T-helper 1 cell treated with Interleukin-12 subunit alpha and Interleukin-12 subunit beta and Interleukin-4 antibody, amounts not matched to agents 30 μg/mL and 1 μg/mL, for 36 hours (primary cell): ENCODE results near the gene NFKBIA.
"Not testable (repeated sequence)": the region's sequence is repeated elsewhere in the genome, so short reads cannot be mapped to it uniquely, and the experiment has no call there.

Source experiments
- H3K27ac Mint-ChIP-seq: one replicate; pipeline ENCODE4 v1.8.0; 2021; ENCODE audit warnings: mild to moderate bottlenecking, mixed read lengths
- H3K27me3 Mint-ChIP-seq: one replicate; pipeline ENCODE4 v1.8.0; 2021; ENCODE audit warnings: low read depth, mixed read lengths
- H3K36me3 Mint-ChIP-seq: one replicate; pipeline ENCODE4 v1.8.0; 2021; ENCODE audit warnings: low read depth, mixed read lengths
- H3K4me1 Mint-ChIP-seq: one replicate; pipeline ENCODE4 v1.8.0; 2021; ENCODE audit warnings: low read depth, mixed read lengths
- H3K4me3 Mint-ChIP-seq: one replicate; pipeline ENCODE4 v1.8.0; 2021; ENCODE audit warnings: mild to moderate bottlenecking, moderate library complexity, mixed read lengths
- H3K9me3 Mint-ChIP-seq: one replicate; pipeline ENCODE4 v1.8.0; 2021; ENCODE audit warnings: mixed read lengths

The NFKBIA gene

GRCh38 chr14:35388656-35389314, 15.8 kb downstream of the NFKBIA start:
- peaks cover 7% of the 10 kb centered on the region for H3K27me3 Mint-ChIP-seq
- H3K4me1 Mint-ChIP-seq = peaks cover under 1% of the 10 kb centered on the region
- no peak overlapping the region for H3K4me3 Mint-ChIP-seq
- H3K36me3 Mint-ChIP-seq = no peaks in the 10 kb centered on the region
- H3K27ac Mint-ChIP-seq = no peak overlapping the region
- no peaks in the 10 kb centered on the region for H3K9me3 Mint-ChIP-seq

- Mint-ChIP-seq H3K27ac (no peak overlapping the region), H3K27me3 (peaks cover 7% of the 10 kb centered on the region), H3K4me3 (no peak overlapping the region), H3K36me3 (no peaks in the 10 kb centered on the region), H3K4me1 (no peaks in the 10 kb centered on the region), H3K9me3 (no peaks in the 10 kb centered on the region)
Measured at GRCh38 chr14:35387713-35388579, 16.6 kb downstream of the NFKBIA start.

DNA sequence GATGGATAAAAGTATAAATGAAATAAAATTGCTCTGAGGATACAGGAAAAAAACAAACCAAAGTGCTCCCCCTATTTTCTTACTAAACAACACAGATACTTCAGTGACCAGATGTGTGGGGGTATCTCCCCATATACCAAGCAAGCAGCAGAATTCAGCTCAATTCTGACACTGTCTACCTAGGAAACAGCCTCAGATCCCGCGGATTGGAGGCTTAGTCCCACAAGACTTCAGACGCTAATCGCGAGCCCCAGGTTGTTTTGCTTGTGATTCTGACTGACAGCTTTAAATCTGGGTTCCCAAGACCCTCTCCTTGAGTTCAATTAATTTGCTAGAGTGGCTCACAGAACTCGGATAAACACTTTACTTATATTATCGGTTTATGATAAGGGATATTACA, 17.3 kb downstream of the NFKBIA start:
- Mint-ChIP-seq H3K36me3 (no peaks in the 10 kb centered on the region), H3K27ac (no peak overlapping the region), H3K4me3 (no peak overlapping the region), H3K9me3 (no peaks in the 10 kb centered on the region), H3K4me1 (no peaks in the 10 kb centered on the region), H3K27me3 (peaks cover 7% of the 10 kb centered on the region)

DNA sequence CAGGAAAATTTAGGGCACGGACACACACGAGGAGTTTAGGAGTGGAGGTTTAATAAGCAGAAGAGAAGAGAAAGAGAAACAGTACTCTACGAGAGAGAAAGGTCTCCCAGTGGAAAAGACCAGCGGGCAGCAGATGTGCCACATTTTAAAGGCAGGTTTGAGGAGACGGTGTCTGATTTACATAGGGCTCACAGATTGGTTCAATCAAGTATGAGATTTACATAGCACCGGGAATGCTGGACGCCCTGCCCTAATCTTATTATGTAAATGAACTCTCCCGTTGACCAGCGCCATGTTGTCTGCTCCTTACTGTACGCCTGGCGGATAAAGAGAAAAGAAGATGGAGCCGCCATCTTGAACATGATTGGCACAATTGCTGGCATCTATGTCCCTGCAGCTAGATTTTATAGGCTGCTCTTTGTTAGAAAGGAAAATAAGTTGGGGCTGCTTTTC, 17.9 kb downstream of the NFKBIA start:
- Mint-ChIP-seq H3K27me3 (peaks cover 7% of the 10 kb centered on the region), H3K4me1 (no peaks in the 10 kb centered on the region), H3K36me3 (no peaks in the 10 kb centered on the region), H3K4me3 (no peak overlapping the region), H3K9me3 (no peaks in the 10 kb centered on the region), H3K27ac (no peak overlapping the region)

DNA sequence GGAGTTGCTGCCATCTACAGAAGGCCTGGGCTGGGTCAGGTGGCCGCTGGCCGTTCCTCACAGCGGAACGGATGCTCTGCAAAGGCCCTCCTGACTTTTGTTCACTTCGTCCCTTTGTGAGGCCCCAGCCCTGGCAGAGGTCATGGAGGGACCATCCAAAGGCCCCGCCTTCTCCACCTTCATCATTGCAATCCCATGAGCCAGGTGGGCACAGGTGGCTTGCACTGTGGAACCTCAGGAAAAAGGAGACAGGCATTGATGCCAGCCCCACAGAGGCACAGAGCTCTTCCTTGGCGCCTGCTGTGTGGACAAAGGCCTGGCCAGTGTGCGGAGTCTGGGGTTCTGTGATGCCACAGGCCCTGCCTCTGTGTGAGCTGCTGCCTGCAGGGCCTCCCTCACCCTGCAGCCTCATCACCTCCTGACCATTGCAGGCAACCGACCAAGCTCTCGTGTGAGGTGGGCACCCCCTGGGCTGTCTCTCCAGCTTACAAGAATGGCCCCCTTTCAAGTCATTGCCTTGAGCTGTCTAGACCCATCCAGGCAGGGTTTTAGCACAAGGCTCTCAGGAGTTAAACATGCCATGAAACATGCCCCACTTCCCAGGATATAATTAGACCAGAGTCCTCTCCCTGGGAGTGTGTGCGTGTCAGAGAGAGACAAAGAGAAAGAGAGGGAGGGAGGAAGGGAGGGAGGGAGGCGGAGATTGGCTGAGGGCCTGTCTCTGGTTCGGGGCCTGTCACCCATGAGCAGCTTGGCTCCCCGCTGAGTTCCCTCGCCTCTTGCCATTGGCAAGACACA, 19.3 kb downstream of the NFKBIA start:
- Mint-ChIP-seq H3K9me3 (no peaks in the 10 kb centered on the region), H3K4me1 (no peaks in the 10 kb centered on the region), H3K4me3 (no peak overlapping the region), H3K27ac (no peak overlapping the region), H3K27me3 (peaks cover 7% of the 10 kb centered on the region), H3K36me3 (no peaks in the 10 kb centered on the region)

GRCh38 chr14:35384455-35385041, 20.0 kb downstream of the NFKBIA start:
- peaks cover 7% of the 10 kb centered on the region for H3K27me3 Mint-ChIP-seq
- H3K27ac Mint-ChIP-seq = no peak overlapping the region
- no peak overlapping the region for H3K4me3 Mint-ChIP-seq
- H3K4me1 Mint-ChIP-seq = no peaks in the 10 kb centered on the region
- no peaks in the 10 kb centered on the region for H3K9me3 Mint-ChIP-seq
- no peaks in the 10 kb centered on the region for H3K36me3 Mint-ChIP-seq

DNA sequence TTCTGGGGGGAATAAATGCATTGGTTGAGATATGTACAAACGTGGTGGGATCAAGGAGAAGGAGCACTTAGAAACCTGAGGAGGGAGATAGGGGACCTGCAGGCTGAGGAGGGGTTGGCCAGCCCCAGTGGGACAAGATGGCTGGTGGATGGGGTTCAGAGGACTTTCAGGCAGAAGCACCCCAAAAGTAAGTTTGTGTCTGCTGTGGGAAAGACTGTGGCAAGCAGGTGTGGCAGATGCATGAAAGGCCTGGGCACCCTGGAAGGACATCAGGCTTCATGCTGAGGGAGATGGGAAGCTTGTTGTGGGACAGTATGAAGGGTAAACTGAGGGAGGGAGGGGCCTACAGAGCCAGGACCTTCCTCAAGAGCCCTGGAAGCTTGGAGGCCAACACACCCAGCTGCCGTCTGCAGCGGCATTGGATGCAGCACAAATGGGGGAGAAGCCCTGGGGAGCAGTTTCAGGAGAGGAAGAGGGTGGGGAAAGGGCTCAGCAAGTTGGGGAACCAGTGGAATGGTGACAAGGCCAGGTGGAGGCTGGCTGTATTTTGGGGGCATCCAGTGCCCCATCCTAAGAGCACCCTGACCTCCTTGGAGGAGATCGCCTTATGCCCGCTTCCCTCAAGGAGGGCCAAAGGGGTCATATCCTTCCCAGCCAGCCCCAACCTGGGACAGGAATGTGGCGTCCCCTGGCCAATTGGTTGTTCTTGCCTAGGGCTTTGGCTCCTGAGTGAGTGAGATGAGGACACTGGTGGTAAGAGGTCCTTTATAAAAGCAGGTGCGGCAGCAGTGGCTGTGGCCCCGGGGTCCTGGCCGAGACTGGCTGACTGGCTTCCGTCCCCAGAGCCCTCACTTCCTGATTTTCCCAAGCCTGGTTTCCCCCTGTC, 20.7 kb downstream of the NFKBIA start:
- Mint-ChIP-seq H3K36me3 (no peaks in the 10 kb centered on the region), H3K4me1 (no peaks in the 10 kb centered on the region), H3K27ac (no peak overlapping the region), H3K9me3 (no peaks in the 10 kb centered on the region), H3K4me3 (no peak overlapping the region), H3K27me3 (peaks cover 7% of the 10 kb centered on the region)

- H3K9me3 Mint-ChIP-seq = no peaks in the 10 kb centered on the region
- no peaks in the 10 kb centered on the region for H3K36me3 Mint-ChIP-seq
- no peaks in the 10 kb centered on the region for H3K4me1 Mint-ChIP-seq
- H3K4me3 Mint-ChIP-seq = no peak overlapping the region
- H3K27me3 Mint-ChIP-seq = no peaks in the 10 kb centered on the region
- no peak overlapping the region for H3K27ac Mint-ChIP-seq
Measured at GRCh38 chr14:35380794-35381193, 23.8 kb downstream of the NFKBIA start.

DNA sequence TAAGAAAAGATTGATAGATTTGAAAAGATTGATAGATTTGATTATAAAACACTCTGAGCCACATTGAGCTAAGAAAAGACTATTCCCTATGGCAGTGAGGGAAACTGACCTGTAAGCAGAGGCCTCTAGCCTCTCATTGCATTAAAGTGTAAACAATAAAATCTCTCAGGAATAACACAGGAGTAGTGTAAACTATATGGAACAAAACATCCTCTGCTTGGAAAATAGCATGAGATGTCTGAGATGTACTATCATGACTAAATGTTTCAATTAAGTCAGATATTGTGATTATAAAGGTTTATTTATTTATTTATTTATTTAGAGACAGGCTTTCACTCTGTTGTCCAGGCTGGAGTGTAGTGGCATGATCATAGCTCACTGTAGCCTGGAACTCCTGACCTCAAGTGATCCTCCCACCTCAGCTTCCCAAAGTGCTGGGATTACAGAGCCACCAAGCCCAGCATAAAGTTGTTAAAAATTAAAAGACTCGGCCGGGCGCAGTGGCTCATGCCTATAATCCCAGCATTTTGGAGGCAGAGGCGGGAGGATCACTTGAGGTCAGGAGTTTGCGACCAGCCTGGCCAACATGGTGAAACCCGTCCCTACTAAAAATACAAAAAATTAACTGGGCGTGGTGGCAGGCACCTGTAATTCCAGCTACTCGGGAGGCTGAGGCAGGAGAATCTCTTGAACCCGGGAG, 25.2 kb downstream of the NFKBIA start:
- H3K36me3 Mint-ChIP-seq, H3K27ac Mint-ChIP-seq, H3K4me1 Mint-ChIP-seq, H3K4me3 Mint-ChIP-seq, H3K9me3 Mint-ChIP-seq, H3K27me3 Mint-ChIP-seq: not testable (repeated sequence)

DNA sequence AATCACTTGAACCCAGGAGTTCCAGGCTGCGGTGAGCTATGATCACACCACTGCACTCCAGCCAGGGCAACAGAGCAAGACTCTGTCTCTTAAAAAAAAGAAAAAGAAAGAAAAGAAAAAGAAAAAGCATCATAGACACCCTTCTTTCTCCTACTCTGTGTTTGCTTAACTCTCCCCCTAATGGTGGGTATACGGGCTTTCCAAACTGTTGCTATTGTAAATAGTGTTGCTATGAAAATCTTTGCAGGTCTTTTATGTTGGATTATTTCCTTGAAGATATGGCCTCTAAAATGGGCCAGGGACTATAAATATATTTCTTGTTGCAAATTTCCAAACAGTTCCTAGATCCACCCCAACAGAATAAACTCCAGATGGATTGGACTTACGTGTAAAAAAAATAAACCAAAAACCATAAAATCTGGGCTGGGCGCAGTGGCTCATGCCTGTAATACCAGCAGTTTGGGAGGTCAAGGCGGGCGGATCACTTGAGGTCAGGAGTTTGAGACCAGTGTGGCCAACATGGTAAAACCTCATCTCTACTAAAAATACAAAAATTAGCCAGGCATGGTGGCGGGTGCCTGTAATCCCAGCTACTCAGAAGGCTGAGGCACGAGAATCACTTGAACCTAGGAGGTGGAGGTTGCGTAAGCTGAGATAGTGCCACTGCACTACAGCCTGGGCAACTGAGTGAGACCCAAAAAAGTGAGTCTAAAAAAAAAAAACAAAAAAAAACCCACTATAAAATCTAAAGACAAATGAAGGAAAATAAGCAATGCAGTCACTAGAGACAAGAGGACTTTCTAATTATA, 25.9 kb downstream of the NFKBIA start:
- Mint-ChIP-seq H3K36me3 (no peaks in the 10 kb centered on the region), H3K9me3 (no peaks in the 10 kb centered on the region), H3K27me3 (no peaks in the 10 kb centered on the region), H3K4me3 (no peak overlapping the region), H3K4me1 (no peaks in the 10 kb centered on the region), H3K27ac (no peak overlapping the region)

DNA sequence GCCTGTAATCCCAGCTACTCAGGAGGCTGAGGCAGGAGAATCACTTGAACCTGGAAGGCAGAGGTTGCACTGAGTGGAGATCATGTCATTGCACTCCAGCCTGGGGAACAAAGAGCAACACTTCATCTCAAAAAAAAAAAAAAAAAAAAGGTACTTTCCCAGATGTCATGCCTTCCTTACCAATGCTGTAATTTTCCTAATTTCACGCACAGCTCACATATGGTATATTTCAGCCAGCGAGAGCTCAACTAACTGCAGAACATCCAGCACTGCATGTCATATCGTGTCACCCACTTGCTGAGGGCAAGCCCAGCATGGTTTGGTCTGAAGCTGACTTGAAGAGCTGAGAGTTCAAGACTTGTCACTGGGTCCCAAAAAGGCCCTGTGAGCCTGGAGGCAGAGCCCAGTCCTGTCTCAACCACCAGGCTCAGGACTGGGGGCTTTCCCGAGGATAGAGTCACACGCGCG, 29.0 kb downstream of the NFKBIA start:
- no peaks in the 10 kb centered on the region for H3K36me3 Mint-ChIP-seq
- H3K9me3 Mint-ChIP-seq = peaks cover 6% of the 10 kb centered on the region
- no peaks in the 10 kb centered on the region for H3K27me3 Mint-ChIP-seq
- H3K27ac Mint-ChIP-seq = no peak overlapping the region
- no peaks in the 10 kb centered on the region for H3K4me1 Mint-ChIP-seq
- H3K4me3 Mint-ChIP-seq = no peak overlapping the region

DNA sequence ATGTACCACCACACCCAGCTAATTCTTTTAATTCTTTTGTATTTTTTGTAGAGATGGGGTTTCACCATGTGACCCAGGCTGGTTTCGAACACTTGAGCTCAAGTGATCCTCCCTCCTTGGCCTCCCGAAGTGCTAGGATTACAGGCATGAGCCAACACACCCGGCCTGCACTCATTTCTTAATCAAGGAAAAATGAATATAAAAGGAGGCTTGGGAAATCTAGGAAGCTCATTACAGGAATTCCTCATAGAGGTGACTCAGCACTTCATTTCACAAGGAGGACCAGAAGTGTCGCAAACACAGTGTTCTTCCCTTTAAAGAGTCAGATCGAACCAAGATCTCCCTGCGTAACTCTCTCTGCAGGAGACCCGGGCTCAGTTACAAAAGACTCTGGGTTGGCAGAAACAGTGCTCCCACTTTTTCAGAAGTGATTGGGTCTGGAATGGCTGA, 30.3 kb downstream of the NFKBIA start:
- Mint-ChIP-seq H3K4me1 (peaks cover 3% of the 10 kb centered on the region), H3K4me3 (no peak overlapping the region), H3K27ac (no peak overlapping the region), H3K27me3 (no peaks in the 10 kb centered on the region), H3K9me3 (peaks cover 6% of the 10 kb centered on the region), H3K36me3 (no peaks in the 10 kb centered on the region)
